HCT116 (cell line): Measurements from ENCODE around the gene NALCN. TPM values are rescaled to one million over a fixed set of nuclear protein-coding genes. Genes with fewer than 3 reads are reported as not detected.

Source experiments
- ATAC-seq: fragments of 200-7000 bp; cut with Tn5 transposase; 2 replicates; pipeline ENCODE4 v1.9.1; 2020; ENCODE audit warnings: mild to moderate bottlenecking, moderate library complexity
- BruUV-seq: library from RNA; stranded (reverse); fragments of 400-500 nt; replicated peaks from 2 replicates; lab custom pipeline; 2021; lab: Mats Ljungman, UMichigan
- CTCF ChIA-PET: fragments of 300-600 bp; sonication (Branson Sonifier 250); formaldehyde crosslinking; loops from one replicate; lab custom pipeline; 2021; ENCODE audit warnings: antibody characterized with exemption; lab: Charles Lee
- POLR2A ChIA-PET: fragments of 300-600, 350-600 bp; sonication (Branson Sonifier 250); formaldehyde crosslinking; loops from one replicate; lab custom pipeline; 2021; ENCODE audit warnings: antibody characterized with exemption; lab: Charles Lee
- RAD21 ChIA-PET, 2 experiments: fragments of 300-600 bp; sonication (Branson Sonifier 250); formaldehyde crosslinking; loops; one replicate each; lab custom pipeline; 2023; ENCODE audit warnings: low total read pairs in 2 of 2; ENCODE audit not compliant: uncharacterized antibody in 2 of 2, unreplicated experiment in 2 of 2, low non-redundant PET in 1 of 2; lab: Charles Lee
- DNase-seq: peaks from one replicate; pipeline ENCODE4 v3.0.0-alpha.2; 2010; ENCODE audit warnings: low read depth, low spot score
- H2AFZ ChIP-seq: fragments of 200-600 bp; shearing (Covaris generic), sonication (generic); 2 replicates; pipeline ENCODE4 v1.6.1; 2017; ENCODE audit warnings: low read depth, mixed run types, mixed read lengths, antibody characterized with exemption, low read length; ENCODE audit not compliant: poor library complexity, severe bottlenecking
- H3K27ac ChIP-seq: 2 replicates; pipeline ENCODE4 v1.5.1; 2012; ENCODE audit warnings: low read depth, low read length
- H3K27me3 ChIP-seq: fragments of 200-600 bp; sonication (generic); 2 replicates; pipeline ENCODE4 v1.6.1; 2016; ENCODE audit warnings: mixed run types, low read length, mixed read lengths; ENCODE audit not compliant: insufficient read depth
- H3K36me3 ChIP-seq, 2 experiments: fragments of 200-500 bp in 1 of 2; fragments of 200-600 bp in 1 of 2; sonication (Bioruptor generic) in 1 of 2; sonication (generic) in 1 of 2; 2 replicates each; pipeline versions ENCODE4 v1.5.1 to v1.6.1; 2014 to 2016; ENCODE audit warnings: low read length in 2 of 2, inconsistent platforms in 1 of 2, mixed read lengths in 1 of 2, mixed run types in 1 of 2; ENCODE audit not compliant: insufficient read depth in 2 of 2, control insufficient read depth in 1 of 2
- H3K4me1 ChIP-seq, 2 experiments: fragments of 200-600 bp in 1 of 2; sonication (generic) in 1 of 2; 2 replicates each; pipeline versions ENCODE4 v1.5.1 to v1.6.1; 2012 to 2017; ENCODE audit warnings: low read length in 2 of 2, inconsistent platforms in 1 of 2, mild to moderate bottlenecking in 1 of 2, mixed read lengths in 1 of 2, mixed run types in 1 of 2, moderate library complexity in 1 of 2; ENCODE audit not compliant: insufficient read depth in 2 of 2, control insufficient read depth in 1 of 2
- H3K4me2 ChIP-seq: fragments of 200-600 bp; sonication (generic); 2 replicates; pipeline ENCODE4 v1.6.1; 2017; ENCODE audit warnings: mixed run types, low read length, mixed read lengths
- H3K4me3 ChIP-seq, 2 experiments: fragments of 200-600 bp in 1 of 2; sonication (generic) in 1 of 2; replicated peaks in 1 of 2; 2 replicates each; pipeline ENCODE4 v1.5.1; 2011 to 2016; ENCODE audit warnings: low read length in 2 of 2, control low read depth in 1 of 2, low read depth in 1 of 2, mild to moderate bottlenecking in 1 of 2, mixed read lengths in 1 of 2, mixed run types in 1 of 2
- H3K79me2 ChIP-seq: fragments of 200-600 bp; sonication (generic); 2 replicates; pipeline ENCODE4 v1.6.1; 2017; ENCODE audit warnings: mild to moderate bottlenecking, mixed run types, low read length, moderate library complexity, mixed read lengths; ENCODE audit not compliant: insufficient read depth
- H3K9ac ChIP-seq: fragments of 200-600 bp; sonication (generic); 2 replicates; pipeline ENCODE4 v1.6.1; 2016; ENCODE audit warnings: low read length, mixed read lengths
- H3K9me2 ChIP-seq: fragments of 200-600 bp; sonication (generic), shearing (Covaris generic); 2 replicates; pipeline ENCODE4 v1.6.1; 2017; ENCODE audit warnings: mixed run types, mild to moderate bottlenecking, moderate library complexity; ENCODE audit not compliant: insufficient read depth
- H3K9me3 ChIP-seq, 2 experiments: fragments of 200-500 bp in 1 of 2; fragments of 200-600 bp in 1 of 2; sonication (Bioruptor generic) in 1 of 2; sonication (generic) in 1 of 2; 2 replicates each; pipeline ENCODE4 v1.6.1; 2014 to 2017; ENCODE audit warnings: low read length in 2 of 2, mixed read lengths in 2 of 2, inconsistent platforms in 1 of 2, low read depth in 1 of 2, mild to moderate bottlenecking in 1 of 2, mixed run types in 1 of 2, moderate library complexity in 1 of 2; ENCODE audit not compliant: control insufficient read depth in 1 of 2, insufficient read depth in 1 of 2
- H4K20me1 ChIP-seq: fragments of 200-600 bp; sonication (generic), shearing (Covaris generic); 2 replicates; pipeline ENCODE4 v1.6.1; 2017; ENCODE audit warnings: mixed run types, mild to moderate bottlenecking, moderate library complexity; ENCODE audit not compliant: insufficient read depth
- CBX3 ChIP-seq: IDR thresholded peaks from 2 replicates; pipeline ENCODE4 v1.6.1; 2012; ENCODE audit warnings: low read depth
- CEBPB ChIP-seq: IDR thresholded peaks from 2 replicates; pipeline ENCODE4 v1.6.1; 2012; ENCODE audit warnings: low read depth
- FOSL1 ChIP-seq: IDR thresholded peaks from 2 replicates; pipeline ENCODE4 v1.6.1; 2012; ENCODE audit warnings: low read depth
- POLR2A ChIP-seq: IDR thresholded peaks from 2 replicates; pipeline ENCODE4 v1.7.0; 2011; ENCODE audit warnings: borderline replicate concordance; ENCODE audit not compliant: insufficient read depth, insufficient read length; ENCODE audit errors: extremely low read depth
- RAD21 ChIP-seq: IDR thresholded peaks from 2 replicates; pipeline ENCODE4 v1.6.1; 2012; ENCODE audit warnings: low read depth, mild to moderate bottlenecking
- SIN3A ChIP-seq: IDR thresholded peaks from 2 replicates; pipeline ENCODE4 v1.6.1; 2012; ENCODE audit warnings: low read depth
- SRF ChIP-seq: IDR thresholded peaks from 2 replicates; pipeline ENCODE4 v1.6.1; 2012; ENCODE audit warnings: low read depth
- ZFX ChIP-seq: fragments of 450-650 bp; IDR thresholded peaks from 2 replicates; pipeline ENCODE4 v1.6.1; 2017
- intact Hi-C: fragments of 100-400 bp; cut with micrococcal nuclease; formaldehyde crosslinking; loops from 2 replicates; pipeline ENCODE4 v1.10.0; 2022
- total RNA-seq: library from RNA; stranded (reverse); gene quantifications from one replicate; pipeline ENCODE4 v1.2.1, GENCODE V29; 2021; ENCODE audit not compliant: unreplicated experiment
- TF ChIP-seq, protein P1 (sequence below): IDR thresholded peaks from 2 replicates; pipeline ENCODE4 v1.6.1; 2012
- TF ChIP-seq, protein P2 (sequence below), 3 experiments: fragments of 200-600 bp in 1 of 3; sonication (generic) in 1 of 3; IDR thresholded peaks in 2 of 3; conservative IDR thresholded peaks in 1 of 3; 2 replicates each; pipeline ENCODE4 v1.5.1; 2012 to 2017; ENCODE audit warnings: low read depth in 2 of 3, low read length in 2 of 3, antibody characterized with exemption in 1 of 3, borderline replicate concordance in 1 of 3, control low read depth in 1 of 3, mild to moderate bottlenecking in 1 of 3, mixed read lengths in 1 of 3, mixed run types in 1 of 3, moderate library complexity in 1 of 3; ENCODE audit not compliant: insufficient read depth in 1 of 3
- TF ChIP-seq, protein P3 (sequence below): IDR thresholded peaks from 2 replicates; pipeline ENCODE4 v1.6.1; 2011; ENCODE audit warnings: mild to moderate bottlenecking, low read length, moderate library complexity; ENCODE audit not compliant: insufficient replicate concordance; ENCODE audit errors: extremely low read depth

NALCN gene
- total RNA-seq, 1 experiment from 2014 or later = not detected

DNA sequence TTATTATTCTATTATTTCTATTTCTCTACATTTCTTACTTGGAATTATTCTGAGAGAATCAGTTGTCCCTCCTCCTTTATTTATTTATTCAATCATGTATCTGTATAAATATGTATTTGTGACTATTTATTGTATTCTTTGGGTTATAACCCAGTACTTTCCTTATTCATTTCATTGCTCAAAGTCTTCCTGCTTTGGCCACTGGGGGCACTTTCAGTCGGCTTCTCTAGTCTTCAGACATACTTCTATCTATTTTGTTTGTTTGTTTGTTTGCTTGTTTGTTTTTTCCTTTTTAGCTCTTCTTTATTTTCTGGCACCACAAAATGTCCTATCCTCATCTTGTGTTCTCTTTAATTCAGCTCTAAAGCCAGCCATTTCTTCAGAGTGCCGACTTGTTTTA is 260.4 kb downstream of the NALCN start:
- Histone ChIP-seq H3K9ac (no peak overlapping the region), H3K36me3 (no peaks in the 10 kb centered on the region), H3K4me2 (no peak overlapping the region), H3K4me1 (no peaks in the 10 kb centered on the region), H3K4me3 (no peak overlapping the region), H3K9me2 (no peaks in the 10 kb centered on the region), H3K27me3 (peaks cover 4% of the 10 kb centered on the region; the same call in 1 of the 2 replicates), H3K79me2 (no peaks in the 10 kb centered on the region), H3K9me3 (no peaks in the 10 kb centered on the region), H4K20me1 (no peaks in the 10 kb centered on the region), H3K27ac (no peak overlapping the region), H2AFZ (no peak overlapping the region)
- ChIA-PET CTCF (interaction anchor here (1.0 to 2.2 kb wide), 4 partner anchors 11 to 601 kb away, joined by 3 to 13 read pairs (median 4); no protein-coding TSS in a partner anchor), POLR2A (no interaction called here), RAD21 (no interaction called here)
- TF ChIP-seq RAD21 = peak; percentile 12; the same call in 1 of the 2 replicates
- TF ChIP-seq, protein P1, sequence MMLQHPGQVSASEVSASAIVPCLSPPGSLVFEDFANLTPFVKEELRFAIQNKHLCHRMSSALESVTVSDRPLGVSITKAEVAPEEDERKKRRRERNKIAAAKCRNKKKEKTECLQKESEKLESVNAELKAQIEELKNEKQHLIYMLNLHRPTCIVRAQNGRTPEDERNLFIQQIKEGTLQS = no peak
- TF ChIP-seq, protein P2, sequence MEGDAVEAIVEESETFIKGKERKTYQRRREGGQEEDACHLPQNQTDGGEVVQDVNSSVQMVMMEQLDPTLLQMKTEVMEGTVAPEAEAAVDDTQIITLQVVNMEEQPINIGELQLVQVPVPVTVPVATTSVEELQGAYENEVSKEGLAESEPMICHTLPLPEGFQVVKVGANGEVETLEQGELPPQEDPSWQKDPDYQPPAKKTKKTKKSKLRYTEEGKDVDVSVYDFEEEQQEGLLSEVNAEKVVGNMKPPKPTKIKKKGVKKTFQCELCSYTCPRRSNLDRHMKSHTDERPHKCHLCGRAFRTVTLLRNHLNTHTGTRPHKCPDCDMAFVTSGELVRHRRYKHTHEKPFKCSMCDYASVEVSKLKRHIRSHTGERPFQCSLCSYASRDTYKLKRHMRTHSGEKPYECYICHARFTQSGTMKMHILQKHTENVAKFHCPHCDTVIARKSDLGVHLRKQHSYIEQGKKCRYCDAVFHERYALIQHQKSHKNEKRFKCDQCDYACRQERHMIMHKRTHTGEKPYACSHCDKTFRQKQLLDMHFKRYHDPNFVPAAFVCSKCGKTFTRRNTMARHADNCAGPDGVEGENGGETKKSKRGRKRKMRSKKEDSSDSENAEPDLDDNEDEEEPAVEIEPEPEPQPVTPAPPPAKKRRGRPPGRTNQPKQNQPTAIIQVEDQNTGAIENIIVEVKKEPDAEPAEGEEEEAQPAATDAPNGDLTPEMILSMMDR (IDR thresholded peaks at IDR 0.05 in 2 of 3, conservative IDR thresholded peaks at IDR 0.05 in 1 of 3; ENCODE audit: borderline replicate concordance in 1 of 3, insufficient read depth in 1 of 3, low read depth in 2 of 3, low read length in 2 of 3) = peak in 2 of 3 experiments; percentile 51 to 59; a peak in 3 of 6 replicates
- intact Hi-C loops = loop anchor here (10.0 kb wide), 1 partner anchor 319 kb away; no protein-coding TSS in a partner anchor
- DNase-seq (no peak), ATAC-seq (no peak)
- BruUV-seq = no TSS peak

DNA sequence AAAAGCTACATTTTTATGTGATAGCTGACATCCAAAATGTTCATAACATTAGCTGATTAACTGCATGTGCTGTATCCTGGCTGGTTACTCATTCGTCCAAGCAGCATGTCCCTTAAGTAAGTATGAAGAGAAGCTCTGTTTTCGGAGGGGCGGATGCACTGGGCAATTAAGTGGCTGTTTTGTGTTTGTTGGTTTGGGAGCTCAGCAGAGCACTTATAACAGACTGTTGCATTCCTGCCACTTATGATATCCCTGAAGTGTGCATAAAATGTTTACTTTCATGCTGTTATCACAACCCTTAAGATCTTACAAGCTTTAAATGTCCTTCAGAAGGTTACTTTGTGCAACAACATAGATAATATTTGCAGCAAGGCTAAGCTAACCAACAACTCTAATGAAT is 264.1 kb downstream of the NALCN start:
- CTCF ChIA-PET = interaction anchor here (0.8 kb wide), 1 partner anchor 322 kb away, joined by 3 read pairs; no protein-coding TSS in a partner anchor
- ATAC-seq = no peak

More for the DNA sequence above, 264.1 kb downstream of the NALCN start:
- no TSS peak for BruUV-seq
- H3K9ac ChIP-seq = no peak overlapping the region
- H3K27ac ChIP-seq = no peak overlapping the region
- no peaks in the 10 kb centered on the region for H3K4me1 ChIP-seq
- H3K4me3 ChIP-seq = no peak overlapping the region
- no peaks in the 10 kb centered on the region for H3K9me2 ChIP-seq
- H3K79me2 ChIP-seq = no peaks in the 10 kb centered on the region
- TF ChIP-seq ZFX (no peak), POLR2A (no peak), CEBPB (no peak), CBX3 (no peak), FOSL1 (no peak), SIN3A (no peak), SRF (no peak)
- TF ChIP-seq, protein P3, sequence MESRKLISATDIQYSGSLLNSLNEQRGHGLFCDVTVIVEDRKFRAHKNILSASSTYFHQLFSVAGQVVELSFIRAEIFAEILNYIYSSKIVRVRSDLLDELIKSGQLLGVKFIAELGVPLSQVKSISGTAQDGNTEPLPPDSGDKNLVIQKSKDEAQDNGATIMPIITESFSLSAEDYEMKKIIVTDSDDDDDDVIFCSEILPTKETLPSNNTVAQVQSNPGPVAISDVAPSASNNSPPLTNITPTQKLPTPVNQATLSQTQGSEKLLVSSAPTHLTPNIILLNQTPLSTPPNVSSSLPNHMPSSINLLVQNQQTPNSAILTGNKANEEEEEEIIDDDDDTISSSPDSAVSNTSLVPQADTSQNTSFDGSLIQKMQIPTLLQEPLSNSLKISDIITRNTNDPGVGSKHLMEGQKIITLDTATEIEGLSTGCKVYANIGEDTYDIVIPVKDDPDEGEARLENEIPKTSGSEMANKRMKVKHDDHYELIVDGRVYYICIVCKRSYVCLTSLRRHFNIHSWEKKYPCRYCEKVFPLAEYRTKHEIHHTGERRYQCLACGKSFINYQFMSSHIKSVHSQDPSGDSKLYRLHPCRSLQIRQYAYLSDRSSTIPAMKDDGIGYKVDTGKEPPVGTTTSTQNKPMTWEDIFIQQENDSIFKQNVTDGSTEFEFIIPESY = no peak
- TF ChIP-seq, all 23 proteins: peak for 0
- H3K4me2 ChIP-seq = no peak overlapping the region
- no peak for DNase-seq
- no peaks in the 10 kb centered on the region for H3K36me3 ChIP-seq
- peaks cover 4% of the 10 kb centered on the region; the same call in 1 of the 2 replicates for H3K27me3 ChIP-seq
- no peaks in the 10 kb centered on the region for H3K9me3 ChIP-seq
- no peaks in the 10 kb centered on the region for H4K20me1 ChIP-seq
- ChIA-PET RAD21 (no interaction called here), POLR2A (no interaction called here)
- H2AFZ ChIP-seq = no peak overlapping the region
- intact Hi-C loops = loop anchor here (10.0 kb wide), 1 partner anchor 323 kb away; no protein-coding TSS in a partner anchor
